Measurements from ENCODE around the gene LRRC25. TPM values are rescaled to one million over a fixed set of nuclear protein-coding genes. Genes with fewer than 3 reads are reported as not detected.

Gene LRRC25
- total RNA-seq, 1 experiment from 2014 or later: 0.31 TPM

- H3K27ac Mint-ChIP-seq: no peak overlapping the region
- ChIA-PET POLR2A (interaction anchor here (1.1 to 1.5 kb wide), 3 partner anchors 16 to 136 kb away, joined by 3 to 11 read pairs (median 5); no protein-coding TSS in a partner anchor), CTCF (interaction anchor here (0.6 to 9.7 kb wide), 12 partner anchors 13 to 205 kb away, joined by 3 to 106 read pairs (median 4); partner anchors contain the start of genes GDF15, LRRC25 and LSM4)
- DNase-seq (ENCODE audit: low spot score): no peak
- H3K4me1 Mint-ChIP-seq: peaks cover 30% of the 10 kb centered on the region
- H3K4me3 Mint-ChIP-seq: peak overlapping the region; percentile 25; the same call in 1 of the 2 replicates
- no peaks in the 10 kb centered on the region for H3K36me3 Mint-ChIP-seq
- H3K9me3 Mint-ChIP-seq: no peaks in the 10 kb centered on the region
- TF ChIP-seq SP1 (CRISPR knock-in tag; conservative IDR thresholded peaks at IDR 0.05) (no peak), ZNF263 (CRISPR knock-in tag; IDR thresholded peaks at IDR 0.05; ENCODE audit: low read depth) (peak; percentile 92)
- peaks cover 33% of the 10 kb centered on the region for H3K27me3 Mint-ChIP-seq (ENCODE audit: low read depth)
- ATAC-seq: no peak
Observed at GRCh38 chr19:18415178-18415867, 17.9 kb upstream of the LRRC25 start.

DNA sequence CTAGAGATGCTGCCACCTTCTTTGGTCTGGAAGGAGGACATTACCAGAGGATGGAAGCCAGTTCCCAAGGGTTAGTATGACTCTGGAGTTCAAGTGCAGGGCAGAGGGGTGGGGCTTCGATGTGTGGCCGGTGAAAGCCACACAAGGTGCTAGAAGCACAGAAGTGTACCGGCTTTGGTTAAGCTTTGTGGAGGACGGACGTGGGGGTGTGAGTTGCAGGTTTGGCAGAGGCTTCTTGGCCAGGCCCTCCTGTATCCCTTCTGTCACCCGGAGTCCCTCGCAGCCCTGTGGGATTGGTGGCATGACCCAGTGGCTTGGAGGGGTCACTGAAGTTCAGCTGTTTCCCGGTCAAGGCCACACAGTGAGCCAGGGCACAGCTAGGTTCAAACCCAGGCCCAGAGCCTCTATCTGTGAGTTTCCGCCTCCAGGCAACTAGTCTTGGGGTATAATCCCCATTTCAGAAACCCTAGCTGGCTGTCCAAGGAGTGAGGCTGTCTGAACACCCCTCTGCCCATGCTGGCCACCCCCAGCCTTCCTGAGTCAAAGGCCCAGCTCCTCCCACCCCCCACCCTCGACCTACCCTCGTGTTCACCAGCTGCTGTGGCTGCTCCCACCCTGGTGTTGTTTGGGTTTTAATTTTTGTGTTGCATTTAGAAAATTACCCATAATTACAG is 17.2 kb upstream of the LRRC25 start:
- DNase-seq (ENCODE audit: low spot score) (no peak), ATAC-seq (no peak)
- H3K4me1 Mint-ChIP-seq: peaks cover 30% of the 10 kb centered on the region
- POLR2A ChIA-PET: interaction anchor here (0.6 to 1.5 kb wide), 5 partner anchors 15 to 436 kb away, joined by 3 to 11 read pairs (median 4); no protein-coding TSS in a partner anchor
- no peak overlapping the region for H3K27ac Mint-ChIP-seq
- TF ChIP-seq PRRX2 (CRISPR knock-in tag; IDR thresholded peaks at IDR 0.05) (no peak), HMGXB4 (CRISPR knock-in tag; IDR thresholded peaks at IDR 0.05) (0 out of 2 replicates have a peak, but pooled peaks have one; percentile 6)
- H3K36me3 Mint-ChIP-seq: no peaks in the 10 kb centered on the region
- CTCF ChIA-PET: interaction anchor here (0.6 to 9.7 kb wide), 12 partner anchors 16 to 204 kb away, joined by 3 to 106 read pairs (median 6); partner anchors contain the start of genes GDF15, LRRC25 and LSM4
- peaks cover 27% of the 10 kb centered on the region for H3K27me3 Mint-ChIP-seq (ENCODE audit: low read depth)
- no peaks in the 10 kb centered on the region for H3K9me3 Mint-ChIP-seq
- H3K4me3 Mint-ChIP-seq: no peak overlapping the region

GRCh38 chr19:18412610-18413239 is 15.3 kb upstream of the LRRC25 start:
- peaks cover 14% of the 10 kb centered on the region for H3K27me3 Mint-ChIP-seq (ENCODE audit: low read depth)
- no peaks in the 10 kb centered on the region for H3K9me3 Mint-ChIP-seq
- ChIA-PET POLR2A (interaction anchor here (0.5 kb wide), 1 partner anchor 133 kb away, joined by 6 read pairs; no protein-coding TSS in a partner anchor), CTCF (interaction anchor here (0.9 to 9.7 kb wide), 17 partner anchors 9 to 405 kb away, joined by 3 to 106 read pairs (median 5); partner anchors contain the start of genes ARRDC2, GDF15, IQCN and LRRC25)
- DNase-seq (ENCODE audit: low spot score) (no peak), ATAC-seq (no peak)
- H3K4me1 Mint-ChIP-seq: peaks cover 20% of the 10 kb centered on the region
- H3K36me3 Mint-ChIP-seq: no peaks in the 10 kb centered on the region
- no peak overlapping the region for H3K27ac Mint-ChIP-seq
- no peak overlapping the region for H3K4me3 Mint-ChIP-seq
- TF ChIP-seq ZNF121 (CRISPR knock-in tag; IDR thresholded peaks at IDR 0.05) (no peak), ZNF232 (CRISPR knock-in tag; IDR thresholded peaks at IDR 0.05) (no peak), ARID4B (CRISPR knock-in tag; IDR thresholded peaks at IDR 0.05; ENCODE audit: borderline replicate concordance) (no peak), GRHL2 (CRISPR knock-in tag; IDR thresholded peaks at IDR 0.05; ENCODE audit: insufficient replicate concordance, severe bottlenecking) (no peak), MYBL2 (CRISPR knock-in tag; IDR thresholded peaks at IDR 0.05) (no peak), EMX1 (CRISPR knock-in tag; IDR thresholded peaks at IDR 0.05) (no peak), MXD4 (CRISPR knock-in tag; IDR thresholded peaks at IDR 0.05; ENCODE audit: borderline replicate concordance) (no peak), HMGXB4 (CRISPR knock-in tag; IDR thresholded peaks at IDR 0.05) (no peak), RORB (CRISPR knock-in tag; IDR thresholded peaks at IDR 0.05) (no peak)
- TF ChIP-seq, protein P1, sequence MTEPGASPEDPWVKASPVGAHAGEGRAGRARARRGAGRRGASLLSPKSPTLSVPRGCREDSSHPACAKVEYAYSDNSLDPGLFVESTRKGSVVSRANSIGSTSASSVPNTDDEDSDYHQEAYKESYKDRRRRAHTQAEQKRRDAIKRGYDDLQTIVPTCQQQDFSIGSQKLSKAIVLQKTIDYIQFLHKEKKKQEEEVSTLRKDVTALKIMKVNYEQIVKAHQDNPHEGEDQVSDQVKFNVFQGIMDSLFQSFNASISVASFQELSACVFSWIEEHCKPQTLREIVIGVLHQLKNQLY (CRISPR knock-in tag; IDR thresholded peaks at IDR 0.05): no peak
- TF ChIP-seq, protein P2, sequence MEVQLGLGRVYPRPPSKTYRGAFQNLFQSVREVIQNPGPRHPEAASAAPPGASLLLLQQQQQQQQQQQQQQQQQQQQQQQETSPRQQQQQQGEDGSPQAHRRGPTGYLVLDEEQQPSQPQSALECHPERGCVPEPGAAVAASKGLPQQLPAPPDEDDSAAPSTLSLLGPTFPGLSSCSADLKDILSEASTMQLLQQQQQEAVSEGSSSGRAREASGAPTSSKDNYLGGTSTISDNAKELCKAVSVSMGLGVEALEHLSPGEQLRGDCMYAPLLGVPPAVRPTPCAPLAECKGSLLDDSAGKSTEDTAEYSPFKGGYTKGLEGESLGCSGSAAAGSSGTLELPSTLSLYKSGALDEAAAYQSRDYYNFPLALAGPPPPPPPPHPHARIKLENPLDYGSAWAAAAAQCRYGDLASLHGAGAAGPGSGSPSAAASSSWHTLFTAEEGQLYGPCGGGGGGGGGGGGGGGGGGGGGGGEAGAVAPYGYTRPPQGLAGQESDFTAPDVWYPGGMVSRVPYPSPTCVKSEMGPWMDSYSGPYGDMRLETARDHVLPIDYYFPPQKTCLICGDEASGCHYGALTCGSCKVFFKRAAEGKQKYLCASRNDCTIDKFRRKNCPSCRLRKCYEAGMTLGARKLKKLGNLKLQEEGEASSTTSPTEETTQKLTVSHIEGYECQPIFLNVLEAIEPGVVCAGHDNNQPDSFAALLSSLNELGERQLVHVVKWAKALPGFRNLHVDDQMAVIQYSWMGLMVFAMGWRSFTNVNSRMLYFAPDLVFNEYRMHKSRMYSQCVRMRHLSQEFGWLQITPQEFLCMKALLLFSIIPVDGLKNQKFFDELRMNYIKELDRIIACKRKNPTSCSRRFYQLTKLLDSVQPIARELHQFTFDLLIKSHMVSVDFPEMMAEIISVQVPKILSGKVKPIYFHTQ (CRISPR knock-in tag; IDR thresholded peaks at IDR 0.05): no peak

Data from WTC11 (cell line).